Ascending aorta (tissue), 2 donors: ENCODE data around the gene TTLL10. TPM values are rescaled to one million over a fixed set of nuclear protein-coding genes. Genes with fewer than 3 reads are reported as not detected.

Source experiments
- DNase-seq, 2 donors: peaks; one replicate each; pipeline ENCODE4 v3.0.0-alpha.2; 2019; ENCODE audit warnings: low spot score in 2 of 2
- H3K27ac ChIP-seq, 2 donors: fragments of 200-600 bp; sonication (generic); one replicate each; pipeline ENCODE4 v1.5.1; 2016 to 2017; ENCODE audit warnings: mild to moderate bottlenecking in 1 of 2
- H3K27me3 ChIP-seq: fragments of 200-600 bp; sonication (generic); one replicate; pipeline ENCODE4 v1.5.1; 2017
- H3K36me3 ChIP-seq, 2 donors: fragments of 200-600 bp; sonication (generic); one replicate each; pipeline ENCODE4 v1.5.1; 2016
- H3K4me1 ChIP-seq, 2 donors: fragments of 200-600 bp; sonication (generic); one replicate each; pipeline ENCODE4 v1.5.1; 2016 to 2017; ENCODE audit warnings: mild to moderate bottlenecking in 1 of 2
- H3K4me3 ChIP-seq, 2 donors: fragments of 200-600 bp; sonication (generic); one replicate each; pipeline ENCODE4 v1.5.1; 2016 to 2017; ENCODE audit warnings: mild to moderate bottlenecking in 1 of 2
- H3K9me3 ChIP-seq, 2 donors: fragments of 200-600 bp; sonication (generic); one replicate each; pipeline ENCODE4 v1.5.1; 2016
- CTCF ChIP-seq, 3 experiments: fragments of 200-600 bp in 2 of 3; fragments of 450-650 bp in 1 of 3; sonication (generic) in 2 of 3; IDR thresholded peaks; one replicate each; pipeline ENCODE4 v1.5.1; 2016 to 2019; ENCODE audit warnings: antibody characterized with exemption in 3 of 3, mild to moderate bottlenecking in 1 of 3, moderate library complexity in 1 of 3
- intact Hi-C: fragments of 100-400 bp; cut with DNase I; formaldehyde crosslinking; loops from one replicate; pipeline ENCODE4 v1.15.1; 2023
- total RNA-seq: library from RNA; depleted of rRNA; stranded (reverse); fragments of >200 nt; gene quantifications from one replicate; pipeline ENCODE4 v1.1.0, GENCODE V29; 2016

Gene TTLL10
- total RNA-seq, 1 donor from 2014 or later = not detected

- TF ChIP-seq CTCF (IDR thresholded peaks at IDR 0.05) = no peak
- intact Hi-C loops = no loop called here
- Histone ChIP-seq H3K27me3 (no peaks in the 10 kb centered on the region), H3K4me1 (no peaks in the 10 kb centered on the region), H3K9me3 (no peaks in the 10 kb centered on the region), H3K36me3 (peaks cover 60 to 67% of the 10 kb centered on the region in 2 donors), H3K4me3 (no peak overlapping the region), H3K27ac (no peak overlapping the region)
- no peak for DNase-seq
These were observed 44.2 kb downstream of the TTLL10 start for GRCh38 chr1:1217621-1218523.

- intact Hi-C loops = no loop called here
- no peak overlapping the region for H3K27ac ChIP-seq
- DNase-seq = no peak
- H3K27me3 ChIP-seq = no peaks in the 10 kb centered on the region
- no peak for TF ChIP-seq CTCF (IDR thresholded peaks at IDR 0.05)
- H3K4me3 ChIP-seq = no peak overlapping the region
- peaks cover 68 to 75% of the 10 kb centered on the region in 2 donors for H3K36me3 ChIP-seq
- no peaks in the 10 kb centered on the region for H3K9me3 ChIP-seq
- H3K4me1 ChIP-seq = no peaks in the 10 kb centered on the region
These were observed 45.0 kb downstream of the TTLL10 start for GRCh38 chr1:1218524-1219200.

- H3K36me3 ChIP-seq = peaks cover 71 to 82% of the 10 kb centered on the region in 2 donors
- H3K4me3 ChIP-seq = no peak overlapping the region
- no peaks in the 10 kb centered on the region for H3K4me1 ChIP-seq
- no peaks in the 10 kb centered on the region for H3K9me3 ChIP-seq
- no peak overlapping the region for H3K27ac ChIP-seq
- intact Hi-C loops = no loop called here
- DNase-seq = no peak
- H3K27me3 ChIP-seq = no peaks in the 10 kb centered on the region
- TF ChIP-seq CTCF (IDR thresholded peaks at IDR 0.05) = no peak
These were observed 45.7 kb downstream of the TTLL10 start for GRCh38 chr1:1219341-1219740.

- no peak for TF ChIP-seq CTCF (IDR thresholded peaks at IDR 0.05)
- Histone ChIP-seq H3K36me3 (peaks cover 77 to 89% of the 10 kb centered on the region in 2 donors), H3K4me3 (no peak overlapping the region), H3K9me3 (no peaks in the 10 kb centered on the region), H3K4me1 (no peaks in the 10 kb centered on the region), H3K27ac (no peak overlapping the region), H3K27me3 (no peaks in the 10 kb centered on the region)
- DNase-seq = no peak
- intact Hi-C loops = no loop called here
These were observed 46.5 kb downstream of the TTLL10 start for GRCh38 chr1:1220197-1220596.

- DNase-seq = no peak
- TF ChIP-seq CTCF (IDR thresholded peaks at IDR 0.05) = no peak
- Histone ChIP-seq H3K36me3 (peaks cover 78 to 96% of the 10 kb centered on the region in 2 donors), H3K27ac (no peak overlapping the region), H3K9me3 (no peaks in the 10 kb centered on the region), H3K27me3 (no peaks in the 10 kb centered on the region), H3K4me3 (no peak overlapping the region), H3K4me1 (no peaks in the 10 kb centered on the region)
- intact Hi-C loops = no loop called here
These were observed 48.4 kb downstream of the TTLL10 start for GRCh38 chr1:1221887-1222574.
